Measurements from ENCODE around the gene RNF34. TPM values are rescaled to one million over a fixed set of nuclear protein-coding genes. Genes with fewer than 3 reads are reported as not detected.

The RNF34 gene
- total and polyA plus RNA-seq, 2 of the 8 experiments (the other 6 are each of a cell fraction or from before 2014, with no cell fraction given): 37.9 to 57.6 TPM

GRCh38 chr12:121472150-121472905 lies 72.4 kb downstream of the RNF34 start:
- Histone ChIP-seq H3K18ac (ENCODE audit: extremely low read depth, low read length) (no peak overlapping the region), H3K4ac (replicated peaks; ENCODE audit: insufficient read length, low read depth, low read length) (no peak overlapping the region), H2BK15ac (ENCODE audit: low read length) (no peak overlapping the region), H3K56ac (replicated peaks; ENCODE audit: insufficient read length, low read depth, low read length) (no peak overlapping the region), H3K23ac (ENCODE audit: insufficient read length) (no peak overlapping the region), H3K79me1 (ENCODE audit: low read depth, low read length) (peaks cover 4% of the 10 kb centered on the region; the same call in 1 of the 2 replicates), H3K36me3 (ENCODE audit: control insufficient read depth in 2 of 4, insufficient read depth in 4 of 4, low read length in 3 of 4) (no peaks in the 10 kb centered on the region), H4K5ac (ENCODE audit: insufficient read length, low read depth, low read length) (no peak overlapping the region), H3K4me3 (ENCODE audit: extremely low read depth in 1 of 4, insufficient read depth in 2 of 4, low read depth in 3 of 4, low read length in 4 of 4) (no peak overlapping the region), H3K27ac (ENCODE audit: low read depth, low read length) (no peak overlapping the region), H3K9ac (replicated peaks in 1 of 4; ENCODE audit: extremely low read depth in 1 of 4, low read depth in 3 of 4, low read length in 3 of 4) (no peak overlapping the region), H3K27me3 (replicated peaks in 1 of 4; ENCODE audit: control insufficient read depth in 3 of 4, extremely low read depth in 1 of 4, insufficient read depth in 3 of 4, low read length in 3 of 4) (no peaks in the 10 kb centered on the region), H4K91ac (replicated peaks; ENCODE audit: insufficient read length, low read length) (no peak overlapping the region), H3K23me2 (ENCODE audit: low read depth, low read length) (peaks cover 3% of the 10 kb centered on the region; the same call in 1 of the 2 replicates), H4K20me1 (replicated peaks in 1 of 2; ENCODE audit: control insufficient read depth in 1 of 2, insufficient read depth in 2 of 2, low read length in 2 of 2) (peaks cover 0 to 9% of the 10 kb centered on the region in 2 experiments), H3K4me2 (ENCODE audit: insufficient read depth in 1 of 2, low read depth in 2 of 2, low read length in 2 of 2) (no peak overlapping the region), H3K79me2 (ENCODE audit: control insufficient read depth in 1 of 2, insufficient read depth in 2 of 2, low read length in 2 of 2) (peaks cover 0 to 6% of the 10 kb centered on the region in 2 experiments; a peak in 1 of 4 replicates), H3K14ac (ENCODE audit: insufficient read length) (no peak overlapping the region), H2AFZ (ENCODE audit: low read length) (no peak overlapping the region), H2BK12ac (ENCODE audit: low read depth, low read length) (no peak overlapping the region), H2BK5ac (ENCODE audit: low read depth, low read length) (no peak overlapping the region), H3K4me1 (replicated peaks in 1 of 4; ENCODE audit: control insufficient read depth in 3 of 4, insufficient read depth in 4 of 4, low read length in 3 of 4) (peaks cover 1 to 5% (median 3%) of the 10 kb centered on the region in 4 experiments; a peak in 5 of 7 replicates), H3K9me3 (ENCODE audit: insufficient read depth in 2 of 2, low read depth in 1 of 2, low read length in 1 of 2) (no peaks in the 10 kb centered on the region), H2BK20ac (ENCODE audit: low read length) (no peak overlapping the region), H4K8ac (ENCODE audit: extremely low read depth, insufficient read depth, low read length) (no peak overlapping the region), H2AK5ac (ENCODE audit: low read depth, low read length) (no peak overlapping the region), H2BK120ac (replicated peaks; ENCODE audit: low read depth, low read length) (no peak overlapping the region)
- no peak for FAIRE-seq
- no peak for DNase-seq (ENCODE audit: low read depth in 1 of 2, low spot score in 2 of 2)
- POLR2A ChIA-PET (ENCODE audit: partially characterized antibody): interaction anchor here (0.6 kb wide), 1 partner anchor 93 kb away, joined by 3 read pairs; no protein-coding TSS in a partner anchor
- 88% methylated on average over 7 of the region's 7 CpGs; no CpG with 5 or more reads in 1 of the 2 experiments for WGBS, 2 experiments (ENCODE audit: extremely low coverage in 1 of 2, insufficient coverage in 1 of 2, insufficient read length in 1 of 2, insufficient replicate concordance in 2 of 2, low coverage in 1 of 2, low lambda C conversion rate in 2 of 2, missing lambda C conversion rate in 1 of 2)
- CTCF ChIA-PET (ENCODE audit: partially characterized antibody): interaction anchor here (1.2 kb wide), 1 partner anchor 27 kb away, joined by 3 read pairs; no protein-coding TSS in a partner anchor
- TF ChIP-seq CTCF (IDR thresholded peaks at IDR 0.05; ENCODE audit: control extremely low read depth in 1 of 3, insufficient read depth in 1 of 3, low read depth in 1 of 3, low read length in 3 of 3): no peak
